NCI-H1436 treated with DMSO at 0.1 percent for 48 hours (cell line): ENCODE data around the gene CTDP1.

Experiments
- DNase-seq: peaks from one replicate; lab custom pipeline; 2025; lab: John Stamatoyannopoulos, UW

CTDP1 gene

DNA sequence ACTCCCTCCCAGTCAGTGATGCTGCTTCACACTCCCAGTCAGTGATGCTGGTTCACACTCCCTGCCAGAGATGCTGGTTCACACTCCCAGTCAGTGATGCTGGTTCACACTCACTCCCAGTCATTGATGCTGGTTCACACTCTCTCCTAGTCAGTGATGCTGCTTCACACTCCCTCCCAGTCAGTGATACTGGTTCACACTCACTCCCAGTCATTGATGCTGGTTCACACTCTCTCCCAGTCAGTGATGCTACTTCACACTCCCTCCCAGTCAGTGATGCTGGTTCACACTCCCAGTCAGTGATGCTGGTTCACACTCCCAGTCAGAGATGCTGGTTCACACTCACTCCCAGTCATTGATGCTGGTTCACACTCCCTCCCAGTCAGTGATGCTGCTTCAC lies 83.8 kb downstream of the CTDP1 start:
- no peak for DNase-seq

DNA sequence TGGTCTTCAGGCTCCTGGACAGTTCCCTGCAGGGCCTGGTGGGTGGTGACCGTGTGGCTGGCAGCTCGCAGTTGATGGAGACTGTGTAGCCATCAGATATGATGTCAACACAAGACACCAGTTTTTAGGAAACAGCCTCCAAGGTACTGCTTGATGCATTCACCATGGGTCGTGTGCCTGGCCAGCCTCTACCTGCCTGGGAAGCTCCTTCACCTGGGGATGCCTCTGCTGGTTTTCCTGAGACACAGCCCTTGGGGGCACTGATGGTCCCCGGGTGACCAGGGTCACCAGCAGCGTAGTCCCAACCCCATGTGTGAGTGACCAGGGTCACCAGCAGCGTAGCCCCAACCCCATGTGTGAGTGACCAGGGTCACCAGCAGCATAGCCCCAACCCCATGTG lies 84.5 kb downstream of the CTDP1 start:
- no peak for DNase-seq

DNA sequence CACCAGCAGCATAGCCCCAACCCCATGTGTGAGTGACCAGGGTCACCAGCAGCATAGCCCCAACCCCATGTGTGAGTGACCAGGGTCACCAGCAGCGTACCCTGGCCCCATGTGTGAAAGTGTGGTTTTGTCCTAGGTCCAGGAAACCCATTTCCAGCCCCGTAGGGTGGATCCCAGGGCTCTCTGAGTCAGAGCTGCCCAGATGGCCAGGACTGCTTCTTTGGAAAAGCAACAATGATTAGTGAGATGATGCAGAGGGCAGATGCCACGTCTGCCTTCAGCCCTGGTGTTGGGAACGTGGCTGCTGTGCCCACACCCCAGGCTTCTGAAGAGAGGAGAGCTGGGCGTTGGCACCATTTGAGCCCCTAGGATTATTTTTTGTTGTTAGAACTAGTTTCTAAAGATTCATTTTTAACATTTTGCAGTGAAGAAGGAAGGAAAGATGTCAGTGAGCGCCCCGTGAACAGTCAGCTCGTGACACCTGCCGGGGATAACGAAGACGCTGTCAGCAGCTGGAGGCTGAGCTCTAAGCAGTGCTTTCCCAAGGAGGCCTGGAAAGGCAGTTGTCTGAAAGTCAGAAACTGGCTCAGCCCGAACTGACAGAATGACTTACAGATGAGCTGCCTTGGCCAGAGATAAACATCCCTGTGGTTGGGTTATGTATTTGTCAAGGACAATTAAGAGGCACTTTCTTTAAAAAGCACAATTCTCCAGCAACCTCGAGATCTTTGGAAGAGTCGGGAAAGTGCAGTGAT lies 86.1 kb downstream of the CTDP1 start:
- DNase-seq = no peak

DNA sequence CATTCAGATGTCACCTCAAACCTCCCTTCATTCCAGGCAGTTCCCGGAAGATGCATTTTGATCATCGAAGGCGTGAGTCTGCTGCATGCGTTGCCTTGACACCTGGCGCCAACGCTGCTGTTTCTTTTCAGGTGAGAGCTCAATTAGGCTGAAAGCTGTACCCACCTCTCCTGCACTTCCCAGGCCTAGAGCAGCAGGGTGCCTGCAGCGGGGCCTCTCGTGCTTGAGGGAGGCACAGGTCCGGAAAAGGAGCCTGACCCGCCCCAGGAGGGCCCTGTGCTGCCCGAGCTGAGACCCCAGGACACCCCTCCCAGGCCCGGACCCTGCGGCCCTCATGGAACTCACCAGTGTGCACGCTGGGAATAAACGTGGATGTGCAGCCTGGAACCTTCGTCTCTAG lies 86.7 kb downstream of the CTDP1 start:
- no peak for DNase-seq

DNA sequence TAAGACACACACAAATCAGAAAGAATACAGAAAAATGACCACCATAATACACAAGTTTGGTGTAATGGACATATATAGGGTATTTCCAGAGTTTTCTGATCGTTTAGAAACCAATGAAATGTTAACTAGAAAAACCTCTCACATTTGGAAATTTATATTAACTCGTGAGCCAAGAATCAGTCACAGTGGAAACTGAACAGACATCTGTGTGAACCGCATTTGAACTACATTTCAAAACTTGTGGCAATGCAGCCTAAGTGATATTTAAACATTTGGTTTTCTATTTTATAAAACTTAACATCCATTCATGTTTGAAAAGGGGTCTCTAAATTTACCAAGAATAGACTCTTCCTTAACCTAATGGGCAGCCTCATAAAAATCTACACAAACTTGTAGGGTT lies 89.1 kb downstream of the CTDP1 start:
- DNase-seq = no peak

DNA sequence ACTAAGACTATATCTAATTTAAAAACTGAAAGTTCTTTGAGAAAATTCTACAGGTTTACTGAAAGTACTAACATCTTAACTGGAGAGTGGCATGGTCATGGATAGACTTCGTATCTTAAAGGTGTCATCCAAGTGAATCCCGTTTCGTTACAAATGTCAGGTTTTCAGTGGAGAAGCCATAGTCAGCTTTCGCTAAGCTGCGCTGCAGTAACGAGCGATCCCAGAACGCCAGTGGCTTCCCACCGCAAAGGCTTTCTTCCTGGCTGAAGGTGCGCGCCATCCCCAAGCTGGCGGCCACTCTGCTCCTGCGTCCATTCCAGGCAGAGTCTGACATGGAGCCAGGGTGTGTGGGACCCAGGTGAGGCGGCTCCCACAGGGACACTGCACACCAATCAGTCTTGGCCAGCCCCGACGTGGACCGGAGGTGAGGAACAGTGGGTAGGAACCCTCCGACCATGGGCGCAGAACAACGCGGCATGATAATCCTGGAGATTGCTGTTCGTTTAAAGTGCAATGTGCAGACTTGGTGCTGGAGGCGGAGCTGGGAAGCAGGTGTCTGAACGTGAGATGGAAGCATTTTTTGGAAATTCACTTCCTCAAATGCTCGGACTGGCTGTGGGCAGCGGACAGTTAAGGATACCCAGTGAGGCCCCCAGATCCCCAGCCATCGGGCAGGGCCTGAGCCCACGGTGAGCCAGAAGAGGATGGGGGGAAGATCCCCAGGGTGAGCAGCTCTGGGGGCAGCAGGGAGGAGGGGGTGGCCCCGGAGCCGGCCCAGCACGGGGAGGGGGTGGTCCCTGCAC lies 90.3 kb downstream of the CTDP1 start:
- no peak for DNase-seq

DNA sequence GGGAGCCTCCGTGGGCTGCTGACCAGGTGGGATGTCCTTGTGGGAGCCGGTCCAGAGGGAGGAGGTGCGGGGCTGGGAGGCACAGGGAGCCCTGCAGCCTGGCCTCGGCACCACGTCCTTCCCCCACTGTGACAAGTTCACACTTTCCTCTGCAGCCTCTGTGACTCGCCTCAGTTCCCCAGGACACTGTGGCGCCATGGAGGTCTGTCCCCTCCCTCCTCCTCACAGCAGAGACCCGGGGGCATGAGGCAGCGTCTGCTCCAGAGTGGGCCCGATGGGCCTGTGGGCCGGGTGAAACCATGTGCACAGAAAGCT lies 90.9 kb downstream of the CTDP1 start:
- no peak for DNase-seq

DNA sequence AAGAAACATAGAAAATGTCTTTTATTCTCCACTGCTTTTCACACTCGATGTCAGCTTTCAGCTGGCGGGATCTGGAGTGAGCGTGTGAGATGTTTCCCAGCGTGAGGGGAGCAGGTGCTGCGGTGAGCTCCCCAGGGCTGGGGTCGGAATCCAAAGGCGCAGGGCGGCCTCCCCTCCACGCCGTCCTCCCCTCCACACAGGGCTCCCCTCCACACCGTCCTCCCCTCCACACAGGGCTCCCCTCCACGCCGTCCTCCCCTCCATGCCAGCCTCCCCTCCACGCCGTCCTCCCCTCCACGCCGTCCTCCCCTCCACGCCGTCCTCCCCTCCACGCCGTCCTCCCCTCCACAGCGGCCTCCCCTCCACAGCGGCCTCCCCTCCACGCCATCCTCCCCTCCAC lies 91.2 kb downstream of the CTDP1 start:
- no peak for DNase-seq

DNA sequence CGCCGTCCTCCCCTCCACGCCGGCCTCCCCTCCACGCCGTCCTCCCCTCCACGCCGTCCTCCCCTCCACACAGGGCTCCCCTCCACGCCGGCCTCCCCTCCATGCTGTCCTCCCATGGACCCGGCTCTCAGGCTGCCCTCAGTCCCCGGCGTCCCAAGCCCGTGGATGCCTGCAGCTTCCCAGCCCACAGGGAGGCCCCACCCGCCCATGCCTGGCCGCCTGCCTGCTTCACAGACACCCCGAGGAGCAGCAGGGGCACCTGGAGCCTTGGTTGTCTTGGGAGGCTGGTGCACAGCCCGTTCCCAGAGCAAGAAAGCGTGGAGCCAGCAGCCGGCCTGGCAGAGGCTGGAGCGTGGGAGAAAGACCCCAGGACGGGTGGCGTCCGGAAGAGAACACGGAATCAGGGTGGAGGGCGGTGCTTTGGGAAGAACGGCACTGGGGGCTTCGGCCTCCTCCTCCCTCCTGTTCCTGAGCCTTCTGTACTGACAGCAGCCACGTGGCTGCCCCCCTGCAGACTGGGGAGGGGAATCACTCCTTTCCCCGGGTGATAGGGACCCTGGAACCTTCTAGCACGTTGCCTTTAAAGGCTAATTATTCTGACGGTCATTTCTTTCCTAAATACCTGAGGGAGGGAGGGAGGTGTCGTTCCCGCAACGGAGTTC lies 92.0 kb downstream of the CTDP1 start:
- DNase-seq = no peak

DNA sequence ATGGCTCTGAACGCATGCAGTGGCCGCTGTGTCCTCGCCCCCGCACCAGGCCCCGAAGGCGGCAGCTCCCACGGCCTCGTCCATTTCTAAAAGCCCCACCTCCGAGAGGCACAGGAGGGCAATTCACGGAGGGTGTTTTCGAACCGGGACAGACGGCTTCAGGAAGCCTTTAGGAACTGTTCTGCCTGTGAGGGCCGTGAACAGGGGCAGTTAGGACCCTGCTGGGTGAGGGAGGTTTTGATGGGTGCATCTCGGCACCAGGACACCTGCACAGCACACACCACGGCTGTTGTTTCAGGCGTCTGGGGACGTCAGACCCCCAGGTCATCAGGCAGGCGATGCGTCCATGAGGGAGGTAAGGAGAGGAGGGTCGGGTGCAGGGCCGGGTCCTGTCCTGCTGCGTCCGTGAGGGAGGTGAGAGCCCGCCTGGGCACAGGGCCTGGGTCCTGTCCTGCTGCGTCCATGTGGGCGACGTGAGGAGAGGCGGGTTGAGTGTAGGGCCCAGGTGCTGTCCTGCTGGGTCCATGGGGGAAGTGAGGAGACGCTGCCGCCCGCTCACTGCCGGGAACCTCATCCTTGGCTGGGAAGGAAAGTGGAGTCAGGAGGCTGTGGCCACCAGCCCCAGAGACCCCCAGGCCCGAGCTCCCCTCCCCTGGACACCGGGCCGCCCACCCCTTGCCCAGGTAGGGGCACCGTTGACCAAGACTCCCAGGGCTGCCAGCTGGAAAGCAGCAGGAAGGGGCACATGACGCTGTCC lies 92.7 kb downstream of the CTDP1 start:
- no peak for DNase-seq

DNA sequence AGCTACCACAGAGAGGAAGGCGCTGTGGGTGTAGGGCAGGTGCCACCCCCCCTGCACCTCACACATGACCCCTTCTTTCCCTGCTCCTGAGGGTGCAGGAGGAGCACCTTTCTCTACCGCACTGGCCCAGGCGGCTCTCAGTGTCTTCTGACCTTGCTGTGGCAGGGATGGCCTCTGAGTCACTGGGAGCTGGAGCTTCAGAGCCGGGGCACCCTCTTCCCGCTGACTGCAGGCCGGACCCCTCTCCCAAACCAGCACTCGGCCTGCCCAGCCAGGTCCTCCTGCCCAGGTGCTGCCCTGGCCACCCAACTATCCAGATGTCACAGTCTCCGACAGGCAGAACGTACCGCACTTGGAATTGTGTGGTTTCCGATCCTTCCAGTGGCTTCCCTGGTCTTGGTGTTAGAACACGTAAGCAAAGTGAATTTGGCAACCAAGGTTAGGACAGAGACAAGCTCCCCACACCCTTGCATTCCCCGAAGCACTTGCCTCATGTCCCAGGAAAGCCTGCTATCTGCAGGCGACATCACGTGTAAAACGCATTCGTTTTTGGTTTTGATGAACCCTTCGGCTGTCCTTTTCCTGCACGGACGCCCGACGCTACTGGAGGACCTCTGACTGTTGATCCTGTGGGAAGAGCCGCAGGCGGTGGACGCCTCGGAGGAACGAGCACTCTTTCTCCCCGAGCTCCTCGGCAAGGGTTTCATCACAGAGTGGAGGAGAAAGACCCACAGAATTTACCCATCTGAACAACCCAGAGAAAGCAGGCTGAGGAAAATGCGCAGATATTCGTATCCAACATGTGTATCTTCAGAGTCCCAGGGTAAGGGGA lies 93.5 kb downstream of the CTDP1 start:
- DNase-seq = no peak

DNA sequence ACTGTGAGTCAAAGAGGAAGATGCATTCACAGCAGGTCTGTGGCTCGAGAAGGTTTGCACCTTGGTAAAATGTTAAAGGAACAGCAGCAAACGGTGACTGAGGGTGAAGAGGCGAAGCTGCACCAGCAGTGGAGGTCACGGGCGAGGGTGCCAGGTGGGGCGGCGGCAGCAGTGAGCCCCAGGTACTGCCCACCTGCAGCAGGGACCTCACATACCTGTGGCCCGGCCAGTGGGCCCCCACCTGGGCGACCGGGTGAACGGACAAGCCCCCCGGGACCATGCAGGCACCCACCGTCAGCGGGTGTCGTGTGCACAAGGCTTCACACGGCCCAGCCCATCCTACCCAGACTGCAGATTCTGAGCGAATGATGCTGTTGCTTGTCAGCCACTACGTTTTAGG lies 94.5 kb downstream of the CTDP1 start:
- DNase-seq = no peak

DNA sequence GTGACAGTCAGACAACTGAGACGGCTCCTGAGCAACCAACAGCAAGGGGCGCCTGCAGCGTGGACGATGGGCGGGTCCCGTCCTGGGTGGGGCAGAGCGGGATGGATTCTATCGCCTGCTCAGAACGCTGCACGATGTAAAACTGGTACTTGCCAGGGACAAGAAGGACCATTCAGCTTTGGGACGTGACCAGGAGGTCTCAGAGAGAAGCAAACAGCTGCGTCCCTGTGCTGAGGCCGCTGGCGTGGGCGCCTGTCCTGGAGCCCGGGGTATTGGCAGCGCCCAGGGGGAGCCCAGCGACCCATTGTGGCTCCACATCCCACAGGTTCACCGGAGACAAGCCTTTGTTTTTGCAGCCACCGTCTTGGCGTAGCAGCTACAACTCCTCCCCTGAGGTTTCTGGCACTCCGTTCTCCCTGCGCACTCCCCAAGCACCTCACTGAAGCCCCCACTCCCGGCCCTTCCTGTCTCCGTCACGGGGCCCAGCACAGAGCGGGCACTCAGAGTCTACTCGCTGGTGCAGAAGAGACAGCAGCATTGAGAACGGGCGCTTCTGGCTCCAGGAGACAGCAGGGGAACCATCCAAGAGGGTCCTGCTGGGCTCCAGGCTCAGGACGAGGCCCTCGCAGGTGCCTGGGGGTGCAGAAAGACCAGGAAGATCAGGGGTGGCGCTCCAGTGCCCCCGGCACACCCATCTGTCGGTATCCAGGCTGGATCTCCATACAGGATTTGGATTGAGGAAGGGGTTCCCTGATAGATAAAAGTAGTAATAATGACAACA lies 96.0 kb downstream of the CTDP1 start:
- no peak for DNase-seq

DNA sequence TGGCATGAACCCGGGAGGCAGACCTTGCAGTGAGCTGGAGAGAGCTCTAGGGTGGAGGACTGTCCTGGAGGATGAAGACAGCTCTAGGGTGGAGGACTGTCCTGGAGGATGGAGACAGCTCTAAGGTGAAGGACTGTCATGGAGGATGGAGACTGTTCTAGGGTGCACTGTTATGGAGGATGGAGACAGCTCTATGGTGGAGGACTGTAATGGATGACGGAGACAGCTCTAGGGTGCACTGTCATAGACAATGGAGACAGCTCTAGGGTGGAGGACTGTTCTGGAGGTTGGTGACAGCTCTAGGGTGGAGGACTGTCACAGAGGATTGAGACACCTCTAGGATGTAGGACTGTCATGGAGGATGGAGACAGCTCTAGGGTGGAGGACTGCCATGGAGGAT lies 97.1 kb downstream of the CTDP1 start:
- no peak for DNase-seq

DNA sequence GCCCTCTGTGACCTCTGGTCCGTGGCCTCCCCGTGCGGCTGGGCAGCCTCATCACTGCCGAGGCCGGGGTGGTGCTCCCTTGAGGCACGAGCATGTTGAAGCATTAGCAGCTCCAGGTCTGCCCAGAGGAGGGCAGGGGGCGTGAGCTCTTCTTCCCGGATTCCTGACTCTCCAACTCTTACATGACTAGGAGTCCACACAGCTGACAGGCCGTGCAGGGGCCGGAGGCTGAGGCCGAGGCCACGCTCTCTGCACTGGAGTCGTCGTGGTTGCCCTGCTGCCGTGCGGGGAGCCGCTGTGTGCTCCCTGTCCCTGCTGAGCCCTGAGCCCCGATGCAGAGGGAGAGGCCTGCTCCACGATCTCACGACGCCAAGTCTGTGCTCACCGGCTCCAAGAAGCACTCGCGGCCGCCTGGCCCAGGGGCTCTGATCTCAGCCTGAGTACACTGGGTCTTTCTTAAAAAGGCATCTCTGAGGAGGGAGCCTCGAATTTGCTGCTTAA lies 98.7 kb downstream of the CTDP1 start:
- DNase-seq = no peak

DNA sequence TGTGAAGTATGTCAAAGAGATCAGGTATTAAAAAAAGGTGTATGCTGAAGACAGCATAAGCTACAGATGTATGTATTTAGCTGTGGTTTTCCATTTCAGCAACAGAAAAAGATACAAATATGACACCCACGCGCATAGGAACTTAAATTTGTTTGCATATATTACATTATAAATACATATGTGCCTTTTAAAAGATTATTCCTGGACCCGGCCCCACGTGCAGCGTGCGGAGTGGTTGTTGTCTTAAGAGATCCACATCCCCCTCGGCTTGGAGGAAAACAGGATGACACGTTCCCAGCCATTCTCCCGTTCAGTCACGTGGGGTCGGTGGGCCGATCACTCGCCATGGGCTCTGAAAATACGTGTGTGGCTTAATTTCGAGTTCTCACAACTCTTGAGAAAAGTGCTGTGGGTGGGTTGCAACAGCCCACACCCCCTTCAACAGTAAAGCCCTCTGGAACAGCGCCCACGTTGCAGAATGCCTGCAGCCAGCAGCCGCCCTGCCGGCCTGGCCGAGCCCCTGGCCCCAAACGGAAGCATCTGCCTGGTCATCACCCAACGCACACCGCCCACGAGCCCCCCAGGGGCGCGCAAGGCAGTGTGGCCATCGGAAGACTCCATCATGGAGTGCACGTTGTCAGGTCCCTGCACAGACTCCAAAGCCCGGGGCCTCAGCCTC lies 99.6 kb downstream of the CTDP1 start:
- DNase-seq = no peak

DNA sequence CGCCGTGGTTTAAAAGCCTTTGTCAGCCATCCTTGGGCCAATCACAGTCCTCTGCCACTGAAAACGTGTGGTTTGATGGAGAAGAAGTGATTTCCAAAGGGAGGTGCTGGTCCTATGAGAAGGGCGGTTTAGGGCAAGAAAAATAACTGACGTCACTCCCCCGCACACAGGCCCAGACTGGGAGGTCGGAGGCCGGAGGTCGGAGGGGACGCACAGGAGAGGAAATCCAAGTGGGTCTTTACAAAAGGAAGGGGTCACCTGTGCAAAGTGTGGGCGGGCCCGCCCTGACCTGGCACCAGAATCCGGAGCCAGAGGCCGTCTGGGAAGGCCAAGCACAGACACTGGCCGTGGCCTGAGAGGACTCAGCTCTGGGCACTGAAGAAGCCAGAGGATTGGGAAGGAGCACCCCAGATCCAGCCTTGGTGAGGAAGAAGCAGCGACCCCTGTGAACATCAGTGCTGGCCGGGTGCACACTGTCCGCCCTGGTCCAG lies 100.1 kb downstream of the CTDP1 start:
- DNase-seq = no peak

DNA sequence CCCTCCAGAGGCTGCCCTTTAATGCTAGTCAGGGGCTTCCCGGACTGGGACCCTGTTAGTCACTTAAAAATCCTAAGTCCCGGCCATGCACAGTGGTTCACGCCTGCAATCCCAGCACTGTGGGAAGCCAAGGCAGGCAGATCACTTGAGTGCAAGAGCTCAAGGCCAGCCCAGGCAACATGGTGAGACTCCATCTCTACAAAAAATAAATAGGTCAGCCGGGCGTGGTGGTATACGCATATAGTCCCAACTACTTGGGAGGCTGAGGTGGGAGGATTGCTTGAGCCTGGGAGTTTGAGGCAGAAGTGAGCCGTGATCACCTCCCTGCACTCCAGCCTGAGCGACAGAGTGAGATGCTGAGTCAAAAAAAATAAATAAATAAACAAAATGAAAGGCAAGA lies 100.9 kb downstream of the CTDP1 start:
- no peak for DNase-seq

DNA sequence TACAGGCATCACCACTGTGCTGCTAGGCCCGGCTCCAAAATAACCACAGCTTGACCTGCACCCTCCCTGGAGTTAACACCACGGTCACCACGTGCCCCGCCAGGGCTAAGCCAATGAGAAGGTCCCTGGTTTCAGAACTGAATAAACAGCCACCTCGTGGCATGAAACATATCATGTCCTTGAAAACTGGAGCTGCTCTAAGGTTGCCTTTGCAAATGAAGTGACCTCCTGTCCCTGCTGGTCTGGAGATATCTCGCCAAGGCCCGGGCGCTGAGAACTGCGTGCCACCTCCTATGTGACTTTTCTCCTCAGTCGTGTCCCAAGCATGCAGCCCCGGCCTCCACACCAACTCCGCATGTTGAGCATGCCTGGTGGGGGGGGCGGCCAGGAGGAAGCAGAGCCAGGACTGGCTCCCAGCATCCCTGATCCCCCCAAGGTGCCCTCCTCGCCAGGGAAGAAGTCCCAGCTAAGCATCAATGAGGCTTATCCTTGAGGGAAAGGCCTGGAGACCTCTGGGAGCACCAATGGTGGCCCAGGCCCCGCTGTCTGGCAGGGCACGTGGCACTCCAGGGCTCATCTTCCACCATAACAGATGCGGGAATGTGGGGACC lies 101.8 kb downstream of the CTDP1 start:
- no peak for DNase-seq
